Nephron progenitor cell (in vitro differentiated cells): ENCODE measurements around the gene CCDC154.
A peak's percentile ranks its signal among the peaks of the same experiment; 100 is the strongest.

ENCODE experiments used
- DNase-seq: peaks from one replicate; pipeline ENCODE4 v3.0.0; 2021
- H3K27ac Mint-ChIP-seq: 2 replicates; pipeline ENCODE4 v1.8.0; 2021; ENCODE audit warnings: mild to moderate bottlenecking, moderate library complexity, mixed read lengths
- H3K27me3 Mint-ChIP-seq: 2 replicates; pipeline ENCODE4 v1.8.0; 2021; ENCODE audit warnings: mild to moderate bottlenecking, low read depth, mixed read lengths; ENCODE audit not compliant: poor library complexity
- H3K36me3 Mint-ChIP-seq: 2 replicates; pipeline ENCODE4 v1.8.0; 2021; ENCODE audit warnings: low read depth, mixed read lengths
- H3K4me1 Mint-ChIP-seq: 2 replicates; pipeline ENCODE4 v1.8.0; 2021; ENCODE audit warnings: mixed read lengths
- H3K4me3 Mint-ChIP-seq: 2 replicates; pipeline ENCODE4 v1.8.0; 2021; ENCODE audit warnings: mild to moderate bottlenecking, moderate library complexity, mixed read lengths
- H3K9me3 Mint-ChIP-seq: 2 replicates; pipeline ENCODE4 v1.8.0; 2021; ENCODE audit warnings: mild to moderate bottlenecking, moderate library complexity, mixed read lengths
- TF ChIP-seq, protein P1 (sequence below): fragments of 200-600 bp; sonication (generic); IDR thresholded peaks from 2 replicates; pipeline ENCODE4 v1.5.0; 2021; ENCODE audit warnings: antibody characterized with exemption

Gene CCDC154

DNA sequence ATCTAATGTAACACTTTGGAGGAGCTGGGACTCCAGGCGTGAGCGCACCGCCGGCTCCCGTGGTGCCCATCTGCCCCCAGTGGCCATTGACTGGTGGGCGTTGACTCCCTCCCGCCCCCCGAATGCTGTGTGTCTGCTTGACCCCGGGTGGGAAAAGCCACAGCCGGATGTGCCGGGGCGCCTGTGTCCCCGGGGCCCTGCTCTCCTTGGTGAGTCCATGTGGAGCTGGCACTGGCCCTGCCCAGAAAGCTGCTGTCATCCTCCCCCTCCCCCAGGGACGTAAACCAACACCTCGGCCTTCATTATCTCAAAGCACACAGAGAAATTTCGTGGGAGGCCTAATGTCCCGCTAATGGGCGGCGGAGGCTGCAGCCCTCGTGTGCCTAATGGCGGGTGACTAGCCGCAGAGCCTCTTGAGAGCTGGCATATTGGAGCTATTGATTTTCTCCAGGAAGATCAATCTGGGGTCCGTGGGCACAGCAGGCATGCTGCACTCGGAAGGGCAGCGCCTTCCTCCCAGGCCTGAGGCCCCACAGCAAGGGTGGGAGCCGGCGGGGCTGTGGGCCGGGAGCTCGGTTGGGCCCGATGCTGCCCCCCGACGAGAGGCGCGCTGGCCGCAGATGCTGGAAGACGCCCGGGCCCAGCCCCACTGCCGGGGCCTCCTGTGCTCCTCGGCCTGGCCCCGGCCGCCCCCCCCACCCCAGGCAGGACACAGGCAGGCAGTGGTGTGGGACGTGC, 17.5 kb downstream of the CCDC154 start:
- TF ChIP-seq, protein P1, sequence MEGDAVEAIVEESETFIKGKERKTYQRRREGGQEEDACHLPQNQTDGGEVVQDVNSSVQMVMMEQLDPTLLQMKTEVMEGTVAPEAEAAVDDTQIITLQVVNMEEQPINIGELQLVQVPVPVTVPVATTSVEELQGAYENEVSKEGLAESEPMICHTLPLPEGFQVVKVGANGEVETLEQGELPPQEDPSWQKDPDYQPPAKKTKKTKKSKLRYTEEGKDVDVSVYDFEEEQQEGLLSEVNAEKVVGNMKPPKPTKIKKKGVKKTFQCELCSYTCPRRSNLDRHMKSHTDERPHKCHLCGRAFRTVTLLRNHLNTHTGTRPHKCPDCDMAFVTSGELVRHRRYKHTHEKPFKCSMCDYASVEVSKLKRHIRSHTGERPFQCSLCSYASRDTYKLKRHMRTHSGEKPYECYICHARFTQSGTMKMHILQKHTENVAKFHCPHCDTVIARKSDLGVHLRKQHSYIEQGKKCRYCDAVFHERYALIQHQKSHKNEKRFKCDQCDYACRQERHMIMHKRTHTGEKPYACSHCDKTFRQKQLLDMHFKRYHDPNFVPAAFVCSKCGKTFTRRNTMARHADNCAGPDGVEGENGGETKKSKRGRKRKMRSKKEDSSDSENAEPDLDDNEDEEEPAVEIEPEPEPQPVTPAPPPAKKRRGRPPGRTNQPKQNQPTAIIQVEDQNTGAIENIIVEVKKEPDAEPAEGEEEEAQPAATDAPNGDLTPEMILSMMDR, result no peak
- DNase-seq, result no peak
- Mint-ChIP-seq H3K27me3 (no peaks in the 10 kb centered on the region), H3K27ac (no peak overlapping the region), H3K9me3 (peaks cover 14% of the 10 kb centered on the region), H3K4me3 (no peak overlapping the region), H3K4me1 (peaks cover 30% of the 10 kb centered on the region), H3K36me3 (peaks cover 5% of the 10 kb centered on the region)

- H3K9me3 Mint-ChIP-seq, result peaks cover 15% of the 10 kb centered on the region
Observed at GRCh38 chr16:1425616-1426370, 18.6 kb downstream of the CCDC154 start.

DNA sequence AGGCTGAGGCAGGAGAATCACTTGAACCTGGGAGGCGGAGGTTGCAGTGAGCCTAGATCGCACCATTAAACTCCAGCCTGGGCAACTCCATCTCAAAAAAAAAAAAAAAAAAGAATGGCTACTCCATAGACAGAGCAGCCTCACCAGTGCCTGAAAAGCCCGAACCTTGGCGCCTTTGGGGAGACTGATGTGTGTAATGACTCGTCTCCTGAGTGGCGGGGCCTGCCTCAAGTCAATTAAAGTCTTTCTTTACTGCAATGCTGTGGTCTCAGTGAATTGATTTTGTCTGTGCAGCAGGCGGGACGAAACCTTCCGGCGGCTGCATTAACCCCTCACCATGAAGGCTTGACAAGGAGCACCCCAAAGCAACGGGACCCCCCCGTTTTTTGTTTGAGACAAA, 20.3 kb downstream of the CCDC154 start:
- no peaks in the 10 kb centered on the region for H3K27me3 Mint-ChIP-seq
- H3K4me3 Mint-ChIP-seq, result no peak overlapping the region
- peaks cover 5% of the 10 kb centered on the region for H3K36me3 Mint-ChIP-seq
- H3K4me1 Mint-ChIP-seq, result peaks cover 35% of the 10 kb centered on the region
- H3K27ac Mint-ChIP-seq, result no peak overlapping the region
- TF ChIP-seq, protein P1, result no peak
- DNase-seq, result no peak
- peaks cover 15% of the 10 kb centered on the region for H3K9me3 Mint-ChIP-seq

More at GRCh38 chr16:1425616-1426370, 18.6 kb downstream of the CCDC154 start:
- TF ChIP-seq, protein P1, result no peak
- no peak for DNase-seq
- H3K4me1 Mint-ChIP-seq, result peaks cover 35% of the 10 kb centered on the region
- H3K36me3 Mint-ChIP-seq, result peaks cover 5% of the 10 kb centered on the region
- no peak overlapping the region for H3K4me3 Mint-ChIP-seq
- H3K27ac Mint-ChIP-seq, result no peak overlapping the region
- no peaks in the 10 kb centered on the region for H3K27me3 Mint-ChIP-seq

- DNase-seq, result no peak
- Mint-ChIP-seq H3K27me3 (no peaks in the 10 kb centered on the region), H3K4me1 (peaks cover 43% of the 10 kb centered on the region), H3K4me3 (peak overlapping the region; percentile 64), H3K9me3 (peaks cover 15% of the 10 kb centered on the region), H3K27ac (no peak overlapping the region), H3K36me3 (peaks cover 5% of the 10 kb centered on the region)
- TF ChIP-seq, protein P1, result no peak
Observed at GRCh38 chr16:1422076-1422475, 22.3 kb downstream of the CCDC154 start.

DNA sequence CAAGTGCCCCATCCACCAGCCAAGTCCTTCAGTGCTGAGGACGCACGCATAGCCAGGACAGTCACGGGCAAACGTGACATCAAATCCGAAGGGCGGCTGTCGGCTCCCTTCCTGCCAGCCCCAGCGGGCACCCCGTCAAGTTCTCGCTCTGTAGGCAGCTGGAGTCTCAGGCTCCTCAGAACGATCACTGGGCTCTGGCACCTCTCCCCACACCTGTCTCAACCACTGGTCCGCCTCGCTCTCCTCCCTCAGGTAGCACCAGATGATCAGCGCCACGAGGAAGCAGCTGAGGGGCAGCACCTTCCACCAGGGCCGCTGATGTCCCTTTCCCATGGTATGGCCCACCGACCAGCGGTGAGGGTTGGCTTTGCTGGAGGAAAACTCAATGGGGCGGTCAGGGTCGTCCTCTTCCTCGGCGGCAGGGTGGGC, 24.2 kb downstream of the CCDC154 start:
- H3K9me3 Mint-ChIP-seq, result peaks cover 15% of the 10 kb centered on the region
- H3K36me3 Mint-ChIP-seq, result peaks cover 5% of the 10 kb centered on the region
- no peak for DNase-seq
- peak overlapping the region; percentile 94 for H3K4me3 Mint-ChIP-seq
- H3K27me3 Mint-ChIP-seq, result no peaks in the 10 kb centered on the region
- peak overlapping the region; percentile 84 for H3K27ac Mint-ChIP-seq
- TF ChIP-seq, protein P1, result no peak
- H3K4me1 Mint-ChIP-seq, result peaks cover 43% of the 10 kb centered on the region
